ENCODE results near the gene TMEM225B.
"Not testable (repeated sequence)": the region's sequence is repeated elsewhere in the genome, so short reads cannot be mapped to it uniquely, and the experiment has no call there.

DNA sequence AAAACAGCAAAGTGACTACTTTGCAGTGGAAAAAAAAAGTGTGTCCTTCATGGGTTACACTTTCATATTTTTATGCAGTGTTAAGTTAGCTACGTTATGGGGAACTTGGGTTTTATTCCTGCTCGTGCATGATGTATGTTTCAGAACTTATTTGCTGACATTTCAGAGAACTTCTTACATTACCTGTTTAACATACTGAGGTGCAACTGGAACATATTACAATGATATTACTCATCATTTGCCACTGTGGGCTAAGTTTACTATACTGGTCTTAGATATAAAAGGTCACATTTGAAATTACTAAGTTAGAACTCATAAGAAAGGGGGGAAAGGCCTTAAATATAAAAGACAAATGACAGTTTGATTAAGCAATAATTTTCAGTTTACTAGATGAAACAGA is 39.3 kb downstream of the TMEM225B start:
- TF ChIP-seq GABPA (IDR thresholded peaks at IDR 0.05 in 1 of 2, conservative IDR thresholded peaks at IDR 0.05 in 1 of 2); TAF1 (conservative IDR thresholded peaks at IDR 0.05); RXRA (IDR thresholded peaks at IDR 0.05); EGR1 (IDR thresholded peaks at IDR 0.05; ENCODE audit: low read depth in 2 of 2): not testable (repeated sequence)
- TF ChIP-seq, protein P1, sequence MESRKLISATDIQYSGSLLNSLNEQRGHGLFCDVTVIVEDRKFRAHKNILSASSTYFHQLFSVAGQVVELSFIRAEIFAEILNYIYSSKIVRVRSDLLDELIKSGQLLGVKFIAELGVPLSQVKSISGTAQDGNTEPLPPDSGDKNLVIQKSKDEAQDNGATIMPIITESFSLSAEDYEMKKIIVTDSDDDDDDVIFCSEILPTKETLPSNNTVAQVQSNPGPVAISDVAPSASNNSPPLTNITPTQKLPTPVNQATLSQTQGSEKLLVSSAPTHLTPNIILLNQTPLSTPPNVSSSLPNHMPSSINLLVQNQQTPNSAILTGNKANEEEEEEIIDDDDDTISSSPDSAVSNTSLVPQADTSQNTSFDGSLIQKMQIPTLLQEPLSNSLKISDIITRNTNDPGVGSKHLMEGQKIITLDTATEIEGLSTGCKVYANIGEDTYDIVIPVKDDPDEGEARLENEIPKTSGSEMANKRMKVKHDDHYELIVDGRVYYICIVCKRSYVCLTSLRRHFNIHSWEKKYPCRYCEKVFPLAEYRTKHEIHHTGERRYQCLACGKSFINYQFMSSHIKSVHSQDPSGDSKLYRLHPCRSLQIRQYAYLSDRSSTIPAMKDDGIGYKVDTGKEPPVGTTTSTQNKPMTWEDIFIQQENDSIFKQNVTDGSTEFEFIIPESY (IDR thresholded peaks at IDR 0.05), result not testable (repeated sequence)
- TF ChIP-seq, protein P2, sequence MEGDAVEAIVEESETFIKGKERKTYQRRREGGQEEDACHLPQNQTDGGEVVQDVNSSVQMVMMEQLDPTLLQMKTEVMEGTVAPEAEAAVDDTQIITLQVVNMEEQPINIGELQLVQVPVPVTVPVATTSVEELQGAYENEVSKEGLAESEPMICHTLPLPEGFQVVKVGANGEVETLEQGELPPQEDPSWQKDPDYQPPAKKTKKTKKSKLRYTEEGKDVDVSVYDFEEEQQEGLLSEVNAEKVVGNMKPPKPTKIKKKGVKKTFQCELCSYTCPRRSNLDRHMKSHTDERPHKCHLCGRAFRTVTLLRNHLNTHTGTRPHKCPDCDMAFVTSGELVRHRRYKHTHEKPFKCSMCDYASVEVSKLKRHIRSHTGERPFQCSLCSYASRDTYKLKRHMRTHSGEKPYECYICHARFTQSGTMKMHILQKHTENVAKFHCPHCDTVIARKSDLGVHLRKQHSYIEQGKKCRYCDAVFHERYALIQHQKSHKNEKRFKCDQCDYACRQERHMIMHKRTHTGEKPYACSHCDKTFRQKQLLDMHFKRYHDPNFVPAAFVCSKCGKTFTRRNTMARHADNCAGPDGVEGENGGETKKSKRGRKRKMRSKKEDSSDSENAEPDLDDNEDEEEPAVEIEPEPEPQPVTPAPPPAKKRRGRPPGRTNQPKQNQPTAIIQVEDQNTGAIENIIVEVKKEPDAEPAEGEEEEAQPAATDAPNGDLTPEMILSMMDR (IDR thresholded peaks at IDR 0.05; ENCODE audit: low read depth, low read length, missing input control), result not testable (repeated sequence)
- TF ChIP-seq, protein P3, sequence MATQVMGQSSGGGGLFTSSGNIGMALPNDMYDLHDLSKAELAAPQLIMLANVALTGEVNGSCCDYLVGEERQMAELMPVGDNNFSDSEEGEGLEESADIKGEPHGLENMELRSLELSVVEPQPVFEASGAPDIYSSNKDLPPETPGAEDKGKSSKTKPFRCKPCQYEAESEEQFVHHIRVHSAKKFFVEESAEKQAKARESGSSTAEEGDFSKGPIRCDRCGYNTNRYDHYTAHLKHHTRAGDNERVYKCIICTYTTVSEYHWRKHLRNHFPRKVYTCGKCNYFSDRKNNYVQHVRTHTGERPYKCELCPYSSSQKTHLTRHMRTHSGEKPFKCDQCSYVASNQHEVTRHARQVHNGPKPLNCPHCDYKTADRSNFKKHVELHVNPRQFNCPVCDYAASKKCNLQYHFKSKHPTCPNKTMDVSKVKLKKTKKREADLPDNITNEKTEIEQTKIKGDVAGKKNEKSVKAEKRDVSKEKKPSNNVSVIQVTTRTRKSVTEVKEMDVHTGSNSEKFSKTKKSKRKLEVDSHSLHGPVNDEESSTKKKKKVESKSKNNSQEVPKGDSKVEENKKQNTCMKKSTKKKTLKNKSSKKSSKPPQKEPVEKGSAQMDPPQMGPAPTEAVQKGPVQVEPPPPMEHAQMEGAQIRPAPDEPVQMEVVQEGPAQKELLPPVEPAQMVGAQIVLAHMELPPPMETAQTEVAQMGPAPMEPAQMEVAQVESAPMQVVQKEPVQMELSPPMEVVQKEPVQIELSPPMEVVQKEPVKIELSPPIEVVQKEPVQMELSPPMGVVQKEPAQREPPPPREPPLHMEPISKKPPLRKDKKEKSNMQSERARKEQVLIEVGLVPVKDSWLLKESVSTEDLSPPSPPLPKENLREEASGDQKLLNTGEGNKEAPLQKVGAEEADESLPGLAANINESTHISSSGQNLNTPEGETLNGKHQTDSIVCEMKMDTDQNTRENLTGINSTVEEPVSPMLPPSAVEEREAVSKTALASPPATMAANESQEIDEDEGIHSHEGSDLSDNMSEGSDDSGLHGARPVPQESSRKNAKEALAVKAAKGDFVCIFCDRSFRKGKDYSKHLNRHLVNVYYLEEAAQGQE (IDR thresholded peaks at IDR 0.05), result not testable (repeated sequence)
